ENCODE data around the gene PCDHGC4.

The PCDHGC4 gene

DNA sequence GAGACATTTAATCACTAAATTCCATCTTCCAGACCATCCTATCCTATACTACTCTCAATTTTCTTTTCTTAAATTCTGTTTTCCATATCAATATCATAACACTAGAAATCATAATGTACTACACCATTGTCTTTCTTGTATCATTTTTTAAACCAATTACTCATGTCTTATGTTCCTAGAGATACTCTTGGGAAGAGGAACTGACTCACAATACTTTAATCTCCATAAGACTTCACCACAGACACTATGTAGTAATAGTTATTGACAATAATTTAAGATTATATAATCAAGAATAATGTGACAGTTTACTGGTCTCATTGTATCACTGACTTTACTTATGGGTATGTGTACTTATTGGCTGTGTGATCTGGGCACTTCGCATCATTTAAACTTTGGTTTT lies 47.9 kb downstream of the PCDHGC4 start:
- DNase-seq = no peak

DNA sequence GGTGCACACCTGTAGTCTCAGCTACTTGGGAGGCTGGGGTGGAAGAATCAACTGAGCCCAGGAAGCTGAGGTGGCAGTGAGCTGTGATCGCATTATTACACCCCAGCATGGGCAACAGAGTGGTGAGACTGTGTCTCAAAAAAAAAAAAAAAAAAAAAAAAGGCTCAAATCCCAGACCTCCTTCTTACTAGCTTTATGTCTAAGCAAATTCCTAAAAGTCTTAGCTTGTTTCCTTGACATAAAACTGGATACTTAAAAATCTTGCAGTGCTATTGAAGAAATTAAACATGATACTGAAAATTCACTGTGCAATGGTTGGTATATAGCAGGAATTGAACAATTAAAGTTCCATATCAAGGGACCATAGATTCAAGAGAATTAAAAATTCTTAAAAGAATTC lies 49.1 kb downstream of the PCDHGC4 start:
- DNase-seq = no peak

DNA sequence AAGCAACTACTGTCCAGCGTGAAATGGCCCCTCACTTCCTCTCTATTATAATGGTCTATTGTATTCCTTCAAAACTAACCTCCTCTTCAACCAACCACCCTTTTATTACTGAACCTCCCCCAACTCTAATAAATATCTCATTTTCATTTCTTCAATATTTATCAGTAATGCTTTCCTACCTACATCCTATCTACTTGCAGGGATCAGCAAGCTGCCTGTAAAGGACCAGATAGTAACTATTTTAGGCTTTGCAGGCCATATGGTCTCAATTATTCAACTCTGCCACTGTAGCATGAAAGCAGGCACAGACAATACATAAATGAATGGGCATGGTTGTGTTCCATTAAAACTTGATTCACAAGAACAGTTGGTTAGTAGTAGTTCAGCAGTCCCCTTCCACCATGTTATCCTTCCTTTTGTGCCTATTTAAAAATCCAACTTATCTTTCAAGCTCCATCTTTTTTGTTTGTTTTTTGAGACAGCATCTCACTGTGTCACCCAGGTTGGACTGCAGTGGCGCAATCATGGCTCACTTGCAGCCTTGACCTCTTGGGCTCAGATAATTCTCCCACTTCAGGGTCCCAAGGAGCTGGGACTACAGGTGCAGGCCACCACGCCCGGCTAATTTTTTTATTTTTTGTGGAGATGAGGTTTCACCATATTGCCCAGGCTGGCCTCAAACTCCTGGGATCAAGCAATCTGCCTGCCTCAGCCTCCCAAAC lies 49.8 kb downstream of the PCDHGC4 start:
- no peak for DNase-seq
